Neural cell (in vitro differentiated cells): ENCODE data around the gene STOML2. TPM values are rescaled to one million over a fixed set of nuclear protein-coding genes. Genes with fewer than 3 reads are reported as not detected.

Source experiments
- H2AFZ ChIP-seq: fragments of 200-600, 300-800 bp; sonication (generic), shearing (Covaris generic); 2 replicates; pipeline ENCODE4 v1.6.0; 2014; ENCODE audit warnings: low read depth, mild to moderate bottlenecking, antibody characterized with exemption, low read length, moderate library complexity
- H3F3A ChIP-seq: fragments of 200-600 bp; shearing (Covaris generic); 2 replicates; pipeline ENCODE4 v1.6.1; 2016; ENCODE audit warnings: mild to moderate bottlenecking, moderate library complexity, mixed read lengths, antibody characterized with exemption, low read length; ENCODE audit not compliant: insufficient read depth, poor library complexity, severe bottlenecking
- H3K27ac ChIP-seq: fragments of 200-600, 300-800 bp; sonication (generic), shearing (Covaris generic); 2 replicates; pipeline ENCODE4 v1.5.1; 2014; ENCODE audit warnings: mild to moderate bottlenecking, low read length, moderate library complexity
- H3K27me3 ChIP-seq: fragments of 300-800, 200-600 bp; sonication (generic), shearing (Covaris generic); 2 replicates; pipeline ENCODE4 v1.6.0; 2014; ENCODE audit warnings: mild to moderate bottlenecking, low read depth, low read length, moderate library complexity; ENCODE audit not compliant: insufficient read depth
- H3K36me3 ChIP-seq: fragments of 300-800, 200-600 bp; sonication (generic), shearing (Covaris generic); 2 replicates; pipeline ENCODE4 v1.5.1; 2014; ENCODE audit warnings: mild to moderate bottlenecking, antibody characterized with exemption, low read length, moderate library complexity; ENCODE audit not compliant: insufficient read depth
- H3K4me2 ChIP-seq: fragments of 300-800, 200-600 bp; sonication (generic), shearing (Covaris generic); 2 replicates; pipeline ENCODE4 v1.6.0; 2014; ENCODE audit warnings: mild to moderate bottlenecking, low read length
- H3K4me3 ChIP-seq: fragments of 300-800, 200-600 bp; sonication (generic), shearing (Covaris generic); 2 replicates; pipeline ENCODE4 v1.5.1; 2014; ENCODE audit warnings: mild to moderate bottlenecking, low read length, moderate library complexity
- H3K79me2 ChIP-seq: fragments of 200-600 bp; shearing (Covaris generic); replicated peaks from 2 replicates; pipeline ENCODE4 v1.6.0; 2014; ENCODE audit warnings: mild to moderate bottlenecking, low read length, moderate library complexity; ENCODE audit not compliant: insufficient read depth
- H3K9ac ChIP-seq: fragments of 300-800, 200-600 bp; sonication (generic), shearing (Covaris generic); 2 replicates; pipeline ENCODE4 v1.6.1; 2016; ENCODE audit warnings: mild to moderate bottlenecking, low read length, mixed read lengths
- H3K9me2 ChIP-seq: fragments of 200-600 bp; shearing (Covaris generic); 2 replicates; pipeline ENCODE4 v1.6.1; 2016; ENCODE audit warnings: mild to moderate bottlenecking, low read length, mixed read lengths; ENCODE audit not compliant: insufficient read depth
- H3K9me3 ChIP-seq: fragments of 200-600, 300-800 bp; sonication (generic), shearing (Covaris generic); 2 replicates; pipeline ENCODE4 v1.6.1; 2016; ENCODE audit warnings: mild to moderate bottlenecking, mixed run types, low read length, moderate library complexity, mixed read lengths
- H4K20me1 ChIP-seq: fragments of 200-600 bp; shearing (Covaris generic); 2 replicates; pipeline ENCODE4 v1.6.1; 2016; ENCODE audit warnings: mild to moderate bottlenecking, mixed run types; ENCODE audit not compliant: insufficient read depth
- CTCF ChIP-seq: fragments of 450-650 bp; IDR thresholded peaks from 2 replicates; pipeline ENCODE4 v1.5.1; 2014; ENCODE audit warnings: antibody characterized with exemption, mild to moderate bottlenecking, moderate library complexity; ENCODE audit not compliant: poor library complexity, severe bottlenecking
- EP300 ChIP-seq: fragments of 450-650 bp; conservative IDR thresholded peaks from 2 replicates; pipeline ENCODE4 v1.6.1; 2014; ENCODE audit warnings: antibody characterized with exemption, mild to moderate bottlenecking, moderate library complexity; ENCODE audit not compliant: poor library complexity, severe bottlenecking
- EZH2 ChIP-seq: fragments of 200-600, 300-800 bp; shearing (Covaris generic), sonication (generic); IDR thresholded peaks from 2 replicates; pipeline ENCODE4 v1.6.1; 2014; ENCODE audit warnings: antibody characterized with exemption, low read length, borderline replicate concordance, mild to moderate bottlenecking; ENCODE audit not compliant: insufficient read depth, poor library complexity, severe bottlenecking
- MXI1 ChIP-seq: fragments of 450-650 bp; conservative IDR thresholded peaks from 2 replicates; pipeline ENCODE4 v1.6.1; 2014; ENCODE audit warnings: antibody characterized with exemption, mild to moderate bottlenecking; ENCODE audit not compliant: poor library complexity, severe bottlenecking
- POLR2AphosphoS5 ChIP-seq: IDR thresholded peaks from 2 replicates; pipeline ENCODE4 v1.6.1; 2012
- RAD21 ChIP-seq: fragments of 450-650 bp; conservative IDR thresholded peaks from 2 replicates; pipeline ENCODE4 v1.6.1; 2014; ENCODE audit warnings: antibody characterized with exemption, mild to moderate bottlenecking, moderate library complexity
- REST ChIP-seq: IDR thresholded peaks from 2 replicates; pipeline ENCODE4 v1.6.1; 2012; ENCODE audit warnings: borderline replicate concordance
- SMC3 ChIP-seq: fragments of 450-650 bp; conservative IDR thresholded peaks from 2 replicates; pipeline ENCODE4 v1.6.1; 2014; ENCODE audit warnings: antibody characterized with exemption, mild to moderate bottlenecking, moderate library complexity; ENCODE audit not compliant: poor library complexity
- TAF1 ChIP-seq: IDR thresholded peaks from 2 replicates; pipeline ENCODE4 v1.6.1; 2012; ENCODE audit warnings: low read depth
- polyA plus RNA-seq: library from polyadenylated mRNA; depleted of rRNA; stranded (reverse); fragments of >200 nt; gene quantifications from 2 replicates; pipeline ENCODE4 v1.2.3, GENCODE V29; 2014

The STOML2 gene
- polyA plus RNA-seq, 1 donor from 2014 or later: 98.3 TPM

- no peak overlapping the region for H3K9ac ChIP-seq
- no peaks in the 10 kb centered on the region for H3K79me2 ChIP-seq
- H2AFZ ChIP-seq: no peak overlapping the region
- no peak for TF ChIP-seq EP300
- TF ChIP-seq EZH2: no peak
- no peak for TF ChIP-seq MXI1
- TF ChIP-seq REST: no peak
- TF ChIP-seq RAD21: no peak
- no peak for TF ChIP-seq CTCF
- no peak for TF ChIP-seq SMC3
- no peak for TF ChIP-seq POLR2AphosphoS5
- no peak for TF ChIP-seq TAF1
- H3K9me2 ChIP-seq: no peaks in the 10 kb centered on the region
- no peak overlapping the region for H3K4me2 ChIP-seq
- H4K20me1 ChIP-seq: no peaks in the 10 kb centered on the region
- no peaks in the 10 kb centered on the region for H3K36me3 ChIP-seq
- H3K27ac ChIP-seq: no peak overlapping the region
- H3K4me3 ChIP-seq: no peak overlapping the region
- no peaks in the 10 kb centered on the region for H3K9me3 ChIP-seq
- H3K27me3 ChIP-seq: no peaks in the 10 kb centered on the region
- H3F3A ChIP-seq: no peaks in the 10 kb centered on the region
Measured at GRCh38 chr9:35089434-35089833, 13.5 kb downstream of the STOML2 start.

- H3K27me3 ChIP-seq: no peaks in the 10 kb centered on the region
- no peak overlapping the region for H3K9ac ChIP-seq
- H3K9me2 ChIP-seq: no peaks in the 10 kb centered on the region
- H3K36me3 ChIP-seq: no peaks in the 10 kb centered on the region
- H4K20me1 ChIP-seq: no peaks in the 10 kb centered on the region
- no peak overlapping the region for H3K4me3 ChIP-seq
- TF ChIP-seq MXI1: no peak
- no peak for TF ChIP-seq POLR2AphosphoS5
- TF ChIP-seq SMC3: no peak
- no peak for TF ChIP-seq EP300
- no peak for TF ChIP-seq REST
- TF ChIP-seq TAF1: no peak
- TF ChIP-seq RAD21: no peak
- TF ChIP-seq CTCF: no peak
- TF ChIP-seq EZH2: no peak
- no peak overlapping the region for H3K4me2 ChIP-seq
- no peaks in the 10 kb centered on the region for H3K79me2 ChIP-seq
- H2AFZ ChIP-seq: no peak overlapping the region
- H3K9me3 ChIP-seq: no peaks in the 10 kb centered on the region
- H3K27ac ChIP-seq: no peak overlapping the region
- H3F3A ChIP-seq: no peaks in the 10 kb centered on the region
Measured at GRCh38 chr9:35085078-35085477, 17.9 kb downstream of the STOML2 start.
